ENCODE data around the gene LAMB3. TPM values are rescaled to one million over a fixed set of nuclear protein-coding genes. Genes with fewer than 3 reads are reported as not detected.

The LAMB3 gene
- polyA plus RNA-seq, 4 donors, result 1.1 to 1.7 (median 1.1) TPM

DNA sequence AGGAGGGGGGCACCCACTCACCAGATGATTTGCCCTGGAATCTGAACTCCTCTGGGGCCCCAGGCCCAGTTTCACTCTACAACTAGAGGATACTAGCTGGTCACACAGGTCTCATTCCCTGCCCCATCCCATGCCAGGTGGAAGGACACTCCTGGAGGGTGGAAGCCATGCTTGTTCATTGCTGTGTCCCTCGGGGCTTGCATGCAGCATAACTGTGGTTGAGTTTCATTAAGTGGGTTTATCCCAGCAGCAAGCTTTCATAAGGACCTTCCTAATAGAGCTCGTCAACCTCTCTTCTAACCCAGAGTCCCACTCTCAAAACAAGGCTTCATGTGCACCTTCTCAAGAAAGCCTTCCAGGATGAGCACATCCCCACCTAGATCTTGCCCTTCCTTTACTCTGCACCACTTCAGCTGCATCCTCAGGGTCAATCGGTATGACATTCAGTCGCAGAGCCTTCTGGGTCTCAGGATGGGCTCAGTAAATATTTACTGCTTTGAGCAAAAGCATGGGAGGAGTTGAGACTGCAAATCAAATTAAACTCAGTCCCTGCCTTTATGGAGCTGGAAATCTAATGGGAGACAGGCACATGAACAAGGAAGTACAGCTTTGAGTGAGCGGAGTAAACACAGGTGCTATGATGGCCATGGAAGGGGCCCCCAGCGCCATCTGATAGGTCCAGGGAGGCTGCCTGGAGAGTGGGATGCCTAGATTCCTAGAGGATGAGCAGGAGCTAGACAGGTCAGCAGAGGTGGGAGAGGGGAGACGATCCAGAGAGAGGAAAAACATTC, 32.3 kb downstream of the LAMB3 start:
- DNase-seq (ENCODE audit: low read depth in 4 of 4, low spot score in 2 of 4), result no peak

DNA sequence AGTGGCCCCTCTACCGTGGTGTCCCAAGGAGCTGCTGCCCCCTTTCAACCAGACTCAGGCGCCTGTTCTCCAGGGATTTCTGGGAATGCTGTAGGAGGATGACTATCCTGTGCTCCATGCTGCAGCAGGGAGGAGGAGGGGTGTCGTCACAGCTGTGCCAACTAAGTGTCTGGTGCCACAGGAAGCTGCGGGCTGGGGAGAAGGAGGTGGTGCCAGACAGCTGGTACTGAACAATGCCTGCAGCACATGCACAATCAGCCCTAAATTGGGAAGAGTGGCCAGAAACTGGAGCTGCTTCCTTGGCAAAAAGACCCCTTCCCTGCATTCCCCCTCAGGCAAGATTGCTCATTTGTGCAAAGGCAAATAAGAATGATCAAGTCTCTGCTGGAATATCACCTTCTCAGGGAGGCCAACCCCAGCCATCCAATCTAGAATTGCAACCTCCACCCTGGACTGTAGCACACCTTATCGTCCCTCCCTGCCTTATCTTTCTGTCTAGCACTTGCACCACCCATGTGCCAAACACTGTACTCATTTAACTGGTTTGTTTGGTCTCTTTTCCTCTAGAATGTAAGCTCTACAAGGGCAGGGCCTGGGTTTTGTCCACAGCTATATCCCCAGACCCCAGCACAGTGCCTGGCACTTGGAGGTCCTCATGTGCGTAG, 33.3 kb downstream of the LAMB3 start:
- DNase-seq (ENCODE audit: low read depth in 4 of 4, low spot score in 2 of 4), result no peak

DNA sequence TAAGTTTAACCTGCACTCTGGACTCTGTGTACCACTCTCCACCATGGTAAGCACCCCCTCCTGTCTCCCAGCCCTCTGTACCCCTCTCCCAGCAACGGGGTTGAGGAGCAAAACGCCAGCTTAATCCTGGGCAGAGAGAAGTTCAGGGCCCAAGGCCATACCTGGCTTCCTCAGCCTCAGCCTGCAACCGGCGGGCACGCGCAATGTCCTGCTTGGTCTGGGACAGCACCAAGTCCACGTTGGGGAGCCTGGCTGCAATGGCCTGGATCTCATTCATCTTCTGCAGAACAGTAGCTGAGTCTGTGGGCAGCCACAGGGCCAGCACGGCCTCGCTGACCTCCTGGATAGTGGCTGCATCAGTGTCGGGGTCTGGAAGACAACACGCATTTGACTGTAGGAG, 33.9 kb downstream of the LAMB3 start:
- no peak for DNase-seq (ENCODE audit: low read depth in 4 of 4, low spot score in 2 of 4)

DNA sequence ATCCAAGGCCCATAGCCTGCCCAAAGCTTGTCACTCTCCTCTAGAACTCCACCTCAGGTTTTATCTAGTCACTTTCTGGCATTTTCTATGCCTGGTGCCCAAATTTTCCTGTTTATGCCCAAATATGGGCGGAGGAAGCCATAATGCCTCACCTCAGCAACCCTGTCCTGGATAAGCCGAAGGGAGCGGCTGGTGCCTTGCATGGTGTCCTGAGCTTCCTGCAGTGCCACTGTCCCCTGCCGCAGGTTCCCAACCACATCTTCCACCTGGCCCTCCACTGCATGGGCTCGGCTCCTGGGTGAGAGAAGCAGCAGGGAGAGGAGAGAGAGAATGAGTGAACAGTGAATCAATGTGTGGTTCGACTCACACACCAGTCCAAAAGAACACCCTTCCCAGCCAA, 34.5 kb downstream of the LAMB3 start:
- no peak for DNase-seq (ENCODE audit: low read depth in 4 of 4, low spot score in 2 of 4)

DNA sequence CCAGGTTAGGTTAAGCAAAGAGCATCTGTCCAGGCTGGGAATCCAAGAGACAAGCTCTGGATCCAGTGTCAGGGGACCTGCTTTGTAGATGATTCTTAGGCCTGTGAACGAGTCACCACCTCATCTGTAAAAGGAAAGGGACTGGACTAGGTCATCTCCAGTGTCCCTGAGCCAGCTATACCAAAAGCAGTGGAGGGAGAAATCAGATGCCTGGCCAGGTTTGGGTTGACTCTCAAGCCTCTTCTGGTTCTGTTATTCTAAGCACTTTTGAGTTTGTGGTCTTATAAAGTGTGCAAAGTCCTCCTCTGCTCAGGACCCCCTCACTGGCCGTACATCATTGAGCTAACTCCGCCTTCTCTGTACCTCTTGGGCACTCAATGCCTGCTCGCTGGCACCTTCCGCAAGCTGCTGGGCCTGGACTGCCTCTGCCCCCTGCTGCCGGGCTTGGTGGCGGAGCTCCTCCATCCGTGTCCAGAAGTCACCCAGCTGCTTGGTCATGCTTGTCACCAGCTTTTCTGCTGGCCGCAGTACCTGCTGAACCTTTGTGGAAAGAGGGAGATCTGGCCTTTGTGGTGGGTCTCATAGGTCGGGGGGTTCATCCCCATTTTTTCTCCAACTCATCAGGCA, 35.1 kb downstream of the LAMB3 start:
- no peak for DNase-seq (ENCODE audit: low read depth in 4 of 4, low spot score in 2 of 4)

DNA sequence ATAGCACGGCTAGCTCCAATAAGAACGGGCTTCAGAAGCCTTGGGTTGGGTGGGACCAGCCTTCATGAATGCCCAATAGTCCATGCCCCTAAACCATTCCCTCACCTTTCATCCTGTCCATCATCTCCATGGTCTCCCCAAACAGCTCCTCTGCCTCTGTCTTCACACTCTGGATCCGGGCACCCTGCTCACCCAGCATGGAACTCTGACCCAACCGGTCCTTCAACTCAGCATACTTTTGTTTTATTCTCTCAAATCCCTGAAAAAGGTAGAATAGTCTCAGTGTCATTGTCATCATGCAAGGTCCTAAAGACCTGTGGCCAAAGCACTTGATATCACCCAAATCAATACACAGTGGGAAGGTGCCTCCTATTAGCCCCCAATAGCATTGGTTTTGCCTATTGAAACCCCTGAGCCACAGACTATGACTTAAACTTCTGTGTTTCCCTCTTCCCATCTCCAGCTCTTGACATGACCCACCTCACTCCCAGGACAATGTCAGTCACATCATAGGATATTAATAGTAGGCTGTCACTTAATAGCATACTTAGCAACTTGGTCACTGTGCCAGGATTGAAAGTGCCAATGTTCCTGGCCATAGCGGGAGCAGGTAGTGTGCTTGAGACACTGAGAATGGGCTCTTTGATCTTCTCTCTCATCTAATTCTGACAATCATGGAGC, 35.7 kb downstream of the LAMB3 start:
- DNase-seq (ENCODE audit: low read depth in 4 of 4, low spot score in 2 of 4), result no peak

DNA sequence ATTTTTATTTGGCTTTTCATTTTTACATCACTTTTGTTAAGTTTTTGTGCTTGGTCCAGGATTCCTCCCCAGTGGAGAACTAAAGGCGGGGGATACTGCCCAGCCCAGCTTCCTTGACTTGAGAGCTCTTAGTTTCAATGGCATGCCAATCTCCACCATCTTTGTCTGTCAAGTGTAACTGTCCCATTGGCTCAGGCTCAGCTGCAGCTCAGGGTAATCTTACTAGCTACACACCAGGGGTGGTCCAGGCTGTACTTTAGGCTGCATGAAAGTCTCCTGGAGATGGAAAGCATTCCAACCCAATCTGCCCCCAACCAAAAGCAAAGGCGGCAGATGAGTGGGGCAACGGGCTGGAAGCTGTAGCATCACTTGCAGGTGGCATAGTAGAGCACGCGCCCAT, 37.3 kb downstream of the LAMB3 start:
- no peak for DNase-seq (ENCODE audit: low read depth in 4 of 4, low spot score in 2 of 4)

DNA sequence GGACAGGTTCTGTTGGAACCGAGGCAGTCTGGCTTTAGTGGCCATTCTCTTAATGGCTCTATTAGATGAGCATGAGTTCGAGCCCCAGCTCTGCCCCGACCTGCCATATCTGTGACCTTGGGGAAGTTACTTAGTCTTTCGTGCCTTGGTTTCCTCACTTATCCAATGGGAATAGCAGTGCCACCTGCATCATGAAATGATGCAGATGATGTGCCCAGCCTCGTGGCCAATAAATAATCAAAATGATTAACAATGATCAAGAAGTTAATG, 38.1 kb downstream of the LAMB3 start:
- no peak for DNase-seq (ENCODE audit: low read depth in 4 of 4, low spot score in 2 of 4)

DNA sequence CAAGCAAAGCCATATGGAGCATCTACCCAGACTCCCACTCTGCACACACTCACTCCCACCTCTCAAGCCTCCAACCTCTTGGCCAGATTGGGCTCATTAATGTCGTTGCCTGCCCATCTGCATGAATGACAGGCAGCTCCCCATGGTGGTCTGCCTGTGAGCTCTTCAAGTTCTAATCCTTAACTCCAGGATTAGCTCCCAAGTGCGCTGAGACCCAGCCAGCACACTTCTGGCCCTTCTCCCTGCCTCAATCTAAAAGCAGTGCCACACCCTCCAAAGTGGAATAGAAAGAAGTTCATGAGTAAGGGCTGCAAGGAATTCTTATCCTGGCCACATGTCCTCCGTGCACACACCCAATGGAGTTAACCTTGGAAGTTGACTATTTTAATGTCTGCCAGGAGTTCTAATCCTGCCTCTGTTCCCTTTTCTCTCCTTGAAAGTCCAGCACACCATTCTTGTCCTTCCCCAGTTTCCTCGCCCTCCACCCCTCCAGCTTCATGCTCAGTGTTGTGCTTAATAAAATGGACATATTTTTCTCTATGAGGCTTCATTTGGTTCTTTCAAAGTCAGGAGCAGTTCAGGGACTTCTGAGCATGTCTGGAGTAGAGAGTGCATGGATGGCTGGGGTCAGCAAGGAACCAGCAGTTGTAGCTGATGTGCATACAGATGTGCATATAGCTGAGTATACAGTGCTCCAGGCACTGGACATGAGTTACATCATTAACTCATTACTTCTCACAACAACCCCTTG, 38.6 kb downstream of the LAMB3 start:
- DNase-seq (ENCODE audit: low read depth in 4 of 4, low spot score in 2 of 4), result no peak

DNA sequence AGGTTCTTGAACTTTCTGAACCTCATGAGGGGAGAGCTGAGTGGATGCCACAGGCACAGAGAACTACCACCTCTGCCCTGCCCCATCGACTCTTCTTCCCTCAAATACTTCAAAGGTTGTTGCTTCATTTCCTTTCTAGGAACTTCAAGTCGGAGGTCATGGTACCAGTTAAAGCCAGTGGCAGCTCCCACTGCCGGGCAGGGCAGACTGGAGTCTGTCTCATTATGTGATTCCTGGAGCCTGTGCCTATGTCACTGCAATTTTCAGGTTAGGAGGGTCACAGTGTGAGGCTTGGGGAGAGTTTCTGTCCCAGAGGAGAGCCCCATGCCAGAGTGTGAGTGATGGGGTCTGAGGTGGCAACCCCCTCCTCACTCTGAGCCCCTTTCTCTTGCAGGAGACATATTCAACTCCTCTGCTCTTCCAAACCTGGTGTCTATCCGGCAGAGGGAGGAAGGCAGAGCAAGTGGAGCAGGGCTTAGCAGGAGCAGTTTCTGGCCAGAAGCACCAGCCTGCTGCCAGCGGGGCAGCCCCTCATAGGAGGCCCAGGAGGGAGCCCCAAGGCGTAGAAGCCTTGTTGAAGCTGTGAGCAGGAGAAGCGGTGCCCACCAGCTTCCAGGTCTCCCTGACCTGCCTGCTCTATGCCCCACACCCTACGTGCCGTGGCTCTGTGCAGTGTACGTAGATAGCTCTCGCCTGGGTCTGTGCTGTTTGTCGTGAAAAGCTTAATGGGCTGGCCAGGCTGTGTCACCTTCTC, 39.4 kb downstream of the LAMB3 start:
- no peak for DNase-seq (ENCODE audit: low read depth in 4 of 4, low spot score in 2 of 4)

DNA sequence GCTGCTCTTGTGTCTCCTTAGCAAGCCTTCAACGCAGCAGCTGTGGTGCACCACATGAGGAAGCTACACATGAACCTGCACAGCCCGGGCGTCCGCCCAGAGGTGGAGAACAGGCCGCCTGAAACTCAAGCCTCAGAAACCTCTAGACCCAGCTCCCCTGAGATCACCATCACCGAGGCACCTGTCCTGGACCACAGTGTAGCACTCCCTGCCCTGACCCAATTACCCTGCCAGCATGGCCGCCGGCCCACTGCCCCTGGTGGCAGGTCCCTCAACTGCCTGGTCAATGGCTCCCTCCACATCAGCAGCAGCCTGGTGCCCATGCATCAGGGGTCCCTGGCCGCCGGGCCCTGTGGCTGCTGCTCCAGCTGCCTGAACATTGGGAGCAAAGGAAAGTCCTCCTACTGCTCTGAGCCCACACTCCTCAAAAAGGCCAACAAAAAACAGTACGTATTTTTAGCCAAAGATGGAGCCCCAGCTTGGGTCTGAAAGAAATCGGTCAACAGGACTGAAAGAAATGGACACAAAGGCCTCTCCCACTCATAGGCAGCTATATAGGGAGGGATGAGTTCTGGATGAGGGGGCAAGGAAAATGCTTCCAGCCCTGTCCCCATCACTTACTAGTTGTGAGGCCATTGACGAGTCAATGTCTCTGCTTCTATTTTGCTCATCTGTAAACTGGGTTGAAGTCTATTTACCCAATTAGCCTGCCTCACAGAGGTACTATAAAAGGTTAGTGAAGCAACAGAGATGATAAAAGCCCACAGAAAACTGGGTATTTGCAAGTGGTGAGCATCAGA, 40.3 kb downstream of the LAMB3 start:
- no peak for DNase-seq (ENCODE audit: low read depth in 4 of 4, low spot score in 2 of 4)

DNA sequence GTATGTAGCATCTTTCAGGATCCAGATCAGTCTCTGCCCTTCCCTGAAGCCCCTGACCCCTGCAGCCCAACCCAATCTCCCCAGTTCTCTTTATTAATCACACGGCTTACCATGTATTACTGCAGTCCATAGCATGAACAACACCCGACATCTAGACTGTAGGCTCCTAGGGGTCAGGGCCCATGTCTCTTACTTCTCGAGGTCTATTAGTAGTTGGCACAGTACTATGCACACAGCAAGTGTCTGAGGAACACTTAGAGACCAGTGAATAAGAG, 41.7 kb downstream of the LAMB3 start:
- DNase-seq (ENCODE audit: low read depth in 4 of 4, low spot score in 2 of 4), result no peak

DNA sequence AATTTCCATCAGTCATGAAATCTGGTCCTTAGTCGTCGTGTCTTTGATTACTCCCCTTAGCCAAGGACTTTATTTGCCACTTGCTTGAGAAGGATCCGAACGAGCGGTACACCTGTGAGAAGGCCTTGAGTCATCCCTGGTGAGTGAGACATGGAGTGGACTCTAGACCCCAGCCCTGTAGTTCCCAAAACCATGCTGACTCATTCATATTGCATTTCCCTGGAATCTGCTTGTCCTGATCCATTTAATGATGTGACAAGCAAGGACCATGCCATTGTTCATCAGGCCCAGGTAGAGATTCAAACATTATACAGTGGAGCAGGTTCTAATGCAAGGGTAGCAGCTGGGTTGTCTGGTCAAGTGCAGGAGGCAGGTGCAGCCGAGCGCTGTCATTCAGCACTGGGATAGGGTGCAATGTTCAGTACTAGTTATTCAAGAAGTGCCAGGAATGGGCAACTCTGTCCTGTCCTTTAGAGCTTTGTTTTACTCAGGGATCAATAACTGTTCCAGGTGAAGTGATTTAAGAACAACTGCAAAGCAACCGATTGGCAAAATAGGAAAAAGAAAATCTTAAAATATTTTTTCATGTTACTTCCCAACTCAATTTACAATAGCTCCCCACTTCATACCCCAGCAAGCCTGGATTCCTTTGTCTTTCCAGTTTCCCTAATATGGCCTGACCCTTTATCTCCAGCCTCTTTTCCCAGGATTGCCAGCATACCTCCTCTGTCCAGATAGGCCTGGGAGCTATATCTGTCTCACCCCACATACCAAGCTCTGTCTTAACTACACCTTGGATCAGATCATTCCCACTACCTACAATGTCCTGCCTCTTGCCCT, 42.2 kb downstream of the LAMB3 start:
- no peak for DNase-seq (ENCODE audit: low read depth in 4 of 4, low spot score in 2 of 4)

DNA sequence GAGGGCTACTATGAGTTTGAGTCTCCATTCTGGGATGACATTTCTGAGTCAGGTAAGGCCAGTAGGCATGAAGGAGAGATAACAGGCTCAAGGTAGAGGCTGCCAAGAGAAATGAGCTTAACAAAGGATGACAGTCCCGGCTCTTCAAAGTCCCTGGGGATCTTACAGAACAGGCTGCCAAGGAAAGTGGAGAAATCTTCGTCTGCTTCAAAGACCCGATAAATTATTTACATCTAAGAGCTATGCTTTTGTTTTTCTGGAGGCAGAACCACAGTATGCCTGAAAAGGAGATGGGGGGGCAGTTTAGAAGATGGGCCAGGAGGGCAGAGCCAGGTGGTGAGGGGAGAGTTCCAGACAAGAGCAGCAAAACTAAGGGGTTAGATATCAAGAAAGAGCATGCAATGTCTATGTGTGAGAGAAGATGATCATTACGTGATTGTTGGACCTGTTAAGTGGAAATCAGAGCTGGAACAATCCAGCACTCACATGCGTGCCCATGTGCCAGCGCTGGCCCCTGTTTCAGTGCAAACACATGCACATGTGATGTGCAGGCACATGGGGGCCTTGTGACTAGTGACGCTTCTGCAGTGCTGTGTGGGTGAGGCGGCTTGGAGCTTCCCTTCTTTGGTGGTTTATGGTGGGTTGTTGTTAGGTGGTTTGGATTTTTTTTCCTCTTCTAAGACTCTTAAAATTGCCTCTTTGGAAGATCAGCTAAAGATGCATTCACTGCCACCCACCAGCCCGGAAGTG, 43.0 kb downstream of the LAMB3 start:
- DNase-seq (ENCODE audit: low read depth in 4 of 4, low spot score in 2 of 4), result no peak

DNA sequence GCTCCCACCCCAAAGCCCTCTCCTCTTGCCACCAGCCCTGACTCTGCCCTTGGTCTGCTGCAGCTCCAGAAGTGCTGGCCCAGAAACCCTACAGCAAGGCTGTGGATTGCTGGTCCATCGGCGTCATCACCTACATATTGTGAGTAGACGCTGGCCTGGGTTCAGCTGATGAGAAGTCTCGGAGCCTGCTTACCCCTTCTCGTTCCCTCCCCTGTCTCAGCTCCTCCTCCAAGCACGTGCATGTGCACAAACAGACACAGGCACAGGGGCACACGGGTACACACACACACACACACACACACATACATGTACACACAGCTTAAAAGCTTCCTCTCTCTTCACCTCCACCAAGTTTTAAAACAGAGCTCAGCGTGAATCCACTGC, 44.4 kb downstream of the LAMB3 start:
- DNase-seq (ENCODE audit: low read depth in 4 of 4, low spot score in 2 of 4), result no peak

DNA sequence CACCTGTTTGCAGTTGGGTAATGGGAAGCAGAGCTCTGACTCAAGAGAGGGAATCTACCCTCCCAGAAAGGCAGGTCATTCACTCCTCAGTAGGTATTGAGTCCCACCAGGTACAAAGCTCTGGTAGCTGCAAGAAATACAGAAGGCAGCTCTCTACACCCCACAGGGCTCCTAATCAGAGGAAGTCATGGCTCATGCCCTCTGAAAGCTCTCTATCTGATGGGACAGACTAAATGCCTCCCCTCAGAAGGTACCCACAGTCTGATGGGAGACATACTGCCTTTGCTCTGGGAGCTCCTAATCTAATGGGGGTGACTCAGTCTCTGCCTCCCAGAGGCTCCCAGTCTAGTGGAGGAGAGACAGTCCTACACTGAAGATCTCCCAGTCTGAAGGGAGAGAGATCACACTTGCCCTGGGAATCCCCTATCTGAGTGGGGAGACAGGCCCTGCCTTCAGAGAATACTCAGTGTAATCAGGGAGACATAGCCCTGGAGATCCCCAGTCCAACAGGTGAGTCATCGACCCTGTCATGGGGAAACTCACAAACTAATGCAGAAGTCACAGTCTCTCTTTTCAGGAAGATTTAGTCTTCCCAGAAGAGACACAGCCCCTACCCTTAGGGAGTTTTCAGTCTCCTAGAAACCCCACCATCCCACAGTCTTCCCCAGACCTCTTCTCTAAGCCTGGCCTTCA, 45.0 kb downstream of the LAMB3 start:
- DNase-seq (ENCODE audit: low read depth in 4 of 4, low spot score in 2 of 4), result no peak

DNA sequence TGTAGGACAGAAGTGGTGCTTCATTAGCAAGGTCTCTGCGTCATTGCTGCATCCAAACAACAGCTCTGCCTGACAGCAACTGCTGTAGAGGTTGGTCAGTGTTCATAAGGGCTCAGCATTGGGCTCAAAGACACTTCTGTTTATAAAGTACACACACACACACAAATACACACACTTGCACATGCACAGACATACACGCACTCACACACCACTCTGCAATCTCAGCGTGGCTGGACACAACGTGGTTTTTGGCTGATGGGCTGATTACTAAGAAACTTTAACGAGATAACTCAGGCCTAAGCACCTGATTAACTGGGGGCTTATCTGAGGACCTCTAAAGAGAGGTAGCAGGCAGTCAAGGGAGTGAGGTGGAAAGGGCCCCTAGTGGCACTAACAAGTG, 48.3 kb downstream of the LAMB3 start:
- no peak for DNase-seq (ENCODE audit: low read depth in 4 of 4, low spot score in 2 of 4)
